Endothelial cell of umbilical vein (primary cell): Measurements from ENCODE around the gene ZNF385B. TPM values are rescaled to one million over a fixed set of nuclear protein-coding genes. Genes with fewer than 3 reads are reported as not detected.
"Not testable (repeated sequence)": the region's sequence is repeated elsewhere in the genome, so short reads cannot be mapped to it uniquely, and the experiment has no call there.

Source experiments
- BruUV-seq: library from RNA; stranded (reverse); fragments of 400-500 nt; replicated peaks from 2 replicates; lab custom pipeline; 2021; lab: Mats Ljungman, UMichigan
- CTCF ChIA-PET: fragments of 300-600, 350-600 bp; sonication (Branson Sonifier 250); formaldehyde crosslinking; loops from one replicate; lab custom pipeline; 2021; ENCODE audit warnings: antibody characterized with exemption, inconsistent platforms; lab: Charles Lee
- POLR2A ChIA-PET: fragments of 300-600, 350-600 bp; sonication (Branson Sonifier 250); formaldehyde crosslinking; loops from one replicate; lab custom pipeline; 2021; ENCODE audit warnings: antibody characterized with exemption, inconsistent platforms; lab: Charles Lee
- DNase-seq: peaks from one replicate; pipeline ENCODE4 v3.0.0-alpha.2; 2011; ENCODE audit warnings: low read depth, low spot score
- FAIRE-seq: peaks from 2 replicates; lab custom pipeline; 2011; peaks lifted over from hg19 to GRCh38; lab: Jason Lieb, UNC
- H2AFZ ChIP-seq: 2 replicates; pipeline ENCODE4 v1.6.0; 2012; ENCODE audit warnings: low read depth, low read length, control low read depth, inconsistent platforms
- H3K27ac ChIP-seq: 2 replicates; pipeline ENCODE4 v1.5.1; 2011; ENCODE audit warnings: low read depth, mild to moderate bottlenecking, control low read depth, low read length, moderate library complexity; ENCODE audit not compliant: insufficient read depth
- H3K27me3 ChIP-seq, 2 experiments: 2 replicates each; pipeline versions ENCODE4 v1.6.0 to v1.6.1; 2011; ENCODE audit warnings: low read length in 2 of 2, mixed read lengths in 1 of 2; ENCODE audit not compliant: control insufficient read depth in 2 of 2, insufficient read depth in 2 of 2
- H3K36me3 ChIP-seq, 2 experiments: 2 replicates in 1 of 2; 3 replicates in 1 of 2; pipeline ENCODE4 v1.5.1; 2011; ENCODE audit warnings: low read length in 2 of 2, mild to moderate bottlenecking in 1 of 2, moderate library complexity in 1 of 2; ENCODE audit not compliant: control insufficient read depth in 2 of 2, insufficient read depth in 2 of 2; ENCODE audit errors: extremely low read depth in 1 of 2
- H3K4me1 ChIP-seq: 3 replicates; pipeline ENCODE4 v1.5.1; 2011; ENCODE audit warnings: mild to moderate bottlenecking, low read length; ENCODE audit not compliant: control insufficient read depth, insufficient read depth; ENCODE audit errors: extremely low read depth
- H3K4me2 ChIP-seq: 2 replicates; pipeline ENCODE4 v1.6.1; 2011; ENCODE audit warnings: low read length, control low read depth, mixed read lengths; ENCODE audit not compliant: insufficient read depth
- H3K4me3 ChIP-seq, 3 experiments: fragments of 200-600 bp in 1 of 3; sonication (generic), shearing (Covaris generic) in 1 of 3; replicated peaks in 1 of 3; 2 replicates each; pipeline ENCODE4 v1.5.1; 2011 to 2016; ENCODE audit warnings: control low read depth in 3 of 3, low read length in 3 of 3, mild to moderate bottlenecking in 2 of 3, inconsistent platforms in 1 of 3, low read depth in 1 of 3, moderate library complexity in 1 of 3; ENCODE audit not compliant: insufficient read depth in 1 of 3
- H3K79me2 ChIP-seq: 2 replicates; pipeline ENCODE4 v1.6.0; 2012; ENCODE audit warnings: low read length, inconsistent platforms; ENCODE audit not compliant: control insufficient read depth, insufficient read depth
- H3K9ac ChIP-seq: replicated peaks from 2 replicates; pipeline ENCODE3; 2011; ENCODE audit warnings: low read length, control low read depth; ENCODE audit not compliant: insufficient read depth; ENCODE audit errors: extremely low read depth
- H3K9me1 ChIP-seq: replicated peaks from 3 replicates; pipeline ENCODE4 v1.6.0; 2011; ENCODE audit warnings: mild to moderate bottlenecking, low read length; ENCODE audit not compliant: control insufficient read depth, insufficient read depth; ENCODE audit errors: extremely low read depth
- H3K9me3 ChIP-seq: replicated peaks from 2 replicates; pipeline ENCODE4 v1.5.1; 2012; ENCODE audit warnings: low read length, inconsistent platforms; ENCODE audit not compliant: control insufficient read depth, insufficient read depth
- H4K20me1 ChIP-seq: replicated peaks from 2 replicates; pipeline ENCODE3; 2011; ENCODE audit warnings: mild to moderate bottlenecking, low read length; ENCODE audit not compliant: control insufficient read depth, insufficient read depth; ENCODE audit errors: extremely low read depth
- FOS ChIP-seq: IDR thresholded peaks from 2 replicates; pipeline ENCODE4 v1.6.1; 2011; ENCODE audit warnings: mild to moderate bottlenecking, low read length, moderate library complexity, borderline replicate concordance; ENCODE audit not compliant: insufficient read depth
- JUN ChIP-seq: IDR thresholded peaks from 2 replicates; pipeline ENCODE4 v1.6.1; 2011; ENCODE audit warnings: borderline replicate concordance, low read depth; ENCODE audit not compliant: insufficient read length, insufficient read depth
- POLR2A ChIP-seq: IDR thresholded peaks from 2 replicates; pipeline ENCODE4 v1.6.1; 2012; ENCODE audit warnings: low read depth, mild to moderate bottlenecking, control low read depth, low read length
- POLR2AphosphoS5 ChIP-seq: IDR thresholded peaks from 2 replicates; pipeline ENCODE4 v1.6.1; 2012; ENCODE audit warnings: low read depth, mild to moderate bottlenecking, control low read depth, low read length, moderate library complexity; ENCODE audit not compliant: insufficient read depth
- dilution Hi-C: fragments of 300-500 bp; cut with MboI; formaldehyde crosslinking; loops from one replicate; pipeline ENCODE4 v1.15.0; 2019; ENCODE audit warnings: low sequenced_read_pairs; ENCODE audit not compliant: extremely low pct_ligation_motif_present
- intact Hi-C: fragments of 100-400 bp; cut with micrococcal nuclease; formaldehyde crosslinking; loops from one replicate; pipeline ENCODE4 v1.10.0; 2022
- polyA plus RNA-seq, 4 experiments: library from polyadenylated mRNA; depleted of rRNA in 3 of 4; stranded (reverse) in 3 of 4; unstranded in 1 of 4; fragments of >200 nt; gene quantifications; 2 replicates each; pipeline versions ENCODE4 v1.2.1 to v1.2.3, GENCODE V29; 2011 to 2012; ENCODE audit warnings: missing spikeins in 1 of 4
- total RNA-seq: library from RNA; stranded (reverse); gene quantifications from 2 replicates; pipeline ENCODE4 v1.2.3, GENCODE V29; 2021
- TF ChIP-seq, protein P1 (sequence below), 2 donors: IDR thresholded peaks; 1 replicate in 1 of 2; 2 replicates in 1 of 2; pipeline ENCODE4 v1.5.1; 2011; ENCODE audit warnings: low read length in 2 of 2, mild to moderate bottlenecking in 2 of 2, moderate library complexity in 2 of 2, control low read depth in 1 of 2, inconsistent platforms in 1 of 2, low read depth in 1 of 2; ENCODE audit not compliant: insufficient read depth in 1 of 2; ENCODE audit errors: extremely low read depth in 1 of 2

Gene ZNF385B
- total and polyA plus RNA-seq, 2 donors (not counting 3 experiments of a cell fraction or from before 2014, with no cell fraction given) = not detected

DNA sequence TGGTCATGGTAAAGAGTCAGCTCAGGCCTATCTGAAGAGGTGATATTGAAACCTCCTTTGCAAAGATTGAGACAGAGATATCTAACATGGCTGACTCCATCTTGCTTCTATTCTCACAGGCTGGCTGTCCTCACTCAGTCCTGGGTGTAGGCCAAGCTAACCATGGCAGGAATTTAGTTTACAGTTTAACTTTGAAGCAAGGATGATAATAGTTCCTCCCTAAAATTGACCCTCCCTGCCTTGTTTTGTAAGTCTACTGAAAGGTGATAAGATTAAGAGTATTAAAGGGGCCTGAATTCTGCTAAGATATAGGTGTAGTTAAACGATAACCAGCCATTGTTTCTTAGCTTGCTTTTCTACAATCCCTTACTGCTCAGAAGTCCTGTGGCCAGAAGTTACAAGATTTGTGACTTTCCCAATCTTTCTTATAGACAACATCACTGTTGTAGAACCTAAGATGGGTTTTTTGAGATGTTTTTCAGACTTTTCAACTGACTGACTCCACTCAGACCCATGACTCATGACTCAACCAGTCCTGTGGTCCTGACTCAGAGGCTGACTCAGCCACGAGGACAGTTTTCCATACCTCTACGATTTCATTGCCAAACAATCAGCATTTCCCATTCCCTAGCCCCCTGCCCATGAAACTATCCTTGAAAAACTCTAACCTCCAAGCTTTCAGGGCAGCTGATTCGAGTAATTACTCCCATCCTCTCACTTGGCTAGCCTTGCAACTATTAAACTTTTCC, 401.1 kb downstream of the ZNF385B start:
- Histone ChIP-seq H3K9ac (no peak overlapping the region), H4K20me1 (no peaks in the 10 kb centered on the region), H3K4me2 (no peak overlapping the region), H3K36me3 (no peaks in the 10 kb centered on the region), H3K4me1 (peaks cover 7% of the 10 kb centered on the region), H3K9me1 (no peaks in the 10 kb centered on the region), H2AFZ (peak overlapping the region; percentile 23), H3K27me3 (no peaks in the 10 kb centered on the region), H3K79me2 (no peaks in the 10 kb centered on the region), H3K4me3 (no peak overlapping the region), H3K9me3 (peaks cover 6% of the 10 kb centered on the region), H3K27ac (peak overlapping the region; percentile 38)
- intact Hi-C loops = loop anchor here (10.0 kb wide), 1 partner anchor 226 kb away; no protein-coding TSS in a partner anchor
- ChIA-PET POLR2A (no interaction called here), CTCF (interaction anchor here (1.5 kb wide), 1 partner anchor 9 kb away, joined by 3 read pairs; no protein-coding TSS in a partner anchor)
- peak; percentile 84 for TF ChIP-seq JUN
- peak; percentile 54 for TF ChIP-seq POLR2AphosphoS5
- peak; percentile 97 for TF ChIP-seq FOS
- TF ChIP-seq, protein P1, sequence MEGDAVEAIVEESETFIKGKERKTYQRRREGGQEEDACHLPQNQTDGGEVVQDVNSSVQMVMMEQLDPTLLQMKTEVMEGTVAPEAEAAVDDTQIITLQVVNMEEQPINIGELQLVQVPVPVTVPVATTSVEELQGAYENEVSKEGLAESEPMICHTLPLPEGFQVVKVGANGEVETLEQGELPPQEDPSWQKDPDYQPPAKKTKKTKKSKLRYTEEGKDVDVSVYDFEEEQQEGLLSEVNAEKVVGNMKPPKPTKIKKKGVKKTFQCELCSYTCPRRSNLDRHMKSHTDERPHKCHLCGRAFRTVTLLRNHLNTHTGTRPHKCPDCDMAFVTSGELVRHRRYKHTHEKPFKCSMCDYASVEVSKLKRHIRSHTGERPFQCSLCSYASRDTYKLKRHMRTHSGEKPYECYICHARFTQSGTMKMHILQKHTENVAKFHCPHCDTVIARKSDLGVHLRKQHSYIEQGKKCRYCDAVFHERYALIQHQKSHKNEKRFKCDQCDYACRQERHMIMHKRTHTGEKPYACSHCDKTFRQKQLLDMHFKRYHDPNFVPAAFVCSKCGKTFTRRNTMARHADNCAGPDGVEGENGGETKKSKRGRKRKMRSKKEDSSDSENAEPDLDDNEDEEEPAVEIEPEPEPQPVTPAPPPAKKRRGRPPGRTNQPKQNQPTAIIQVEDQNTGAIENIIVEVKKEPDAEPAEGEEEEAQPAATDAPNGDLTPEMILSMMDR (IDR thresholded peaks at IDR 0.05; ENCODE audit: extremely low read depth in 1 of 2, insufficient read depth in 1 of 2, low read depth in 1 of 2, low read length in 2 of 2) = no peak
- no peak for TF ChIP-seq POLR2A
- BruUV-seq = TSS peak; percentile 79
- DNase-seq = peak; percentile 69
- FAIRE-seq = peak; percentile 66
- dilution Hi-C loops = no loop called here

DNA sequence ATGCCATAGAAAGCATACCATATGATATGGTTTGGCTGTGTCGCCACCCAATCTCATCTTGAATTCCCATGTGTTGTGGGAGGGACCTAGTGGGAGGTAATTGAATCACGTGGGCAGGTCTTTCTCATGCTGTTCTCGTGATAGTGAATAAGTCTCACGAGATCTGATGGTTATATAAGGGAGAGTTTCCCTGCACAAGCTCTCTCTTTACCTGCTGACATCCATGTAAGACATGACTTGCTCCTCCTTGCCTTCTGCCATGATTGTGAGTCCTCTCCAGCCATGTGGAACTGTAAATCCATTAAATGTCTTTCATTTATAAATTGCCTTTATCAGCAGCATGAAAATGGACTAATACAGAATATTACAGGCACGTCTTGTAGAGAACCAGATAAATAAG, 403.3 kb downstream of the ZNF385B start:
- H3K79me2 ChIP-seq, BruUV-seq, H3K27me3 ChIP-seq, H3K9ac ChIP-seq, H3K4me3 ChIP-seq, intact Hi-C loops, H4K20me1 ChIP-seq, H3K9me3 ChIP-seq, FAIRE-seq, H3K4me2 ChIP-seq, H3K36me3 ChIP-seq, H3K27ac ChIP-seq, dilution Hi-C loops, DNase-seq, H2AFZ ChIP-seq, POLR2A ChIA-PET, H3K9me1 ChIP-seq: not testable (repeated sequence)
- CTCF ChIA-PET = interaction anchor here (1.4 kb wide), 1 partner anchor 47 kb away, joined by 3 read pairs; no protein-coding TSS in a partner anchor
- H3K4me1 ChIP-seq = peaks cover 14% of the 10 kb centered on the region
